ENCODE data around the gene HPSE2. TPM values are rescaled to one million over a fixed set of nuclear protein-coding genes. Genes with fewer than 3 reads are reported as not detected.
"Not testable (repeated sequence)": the region's sequence is repeated elsewhere in the genome, so short reads cannot be mapped to it uniquely, and the experiment has no call there.

HPSE2 gene
- polyA plus RNA-seq, 2 of the 4 experiments (the other 2 are of a cell fraction), result not detected

GRCh38 chr10:98502535-98502934 lies 733.1 kb downstream of the HPSE2 start:
- H3K9me3 ChIP-seq; ATAC-seq; DNase-seq (ENCODE audit: low read depth in 1 of 2, low spot score in 1 of 2); H3K27ac ChIP-seq; POLR2A ChIA-PET; H3K4me3 ChIP-seq; H3K4me2 ChIP-seq; CTCF ChIA-PET; FAIRE-seq; H3K4me1 ChIP-seq: not testable (repeated sequence)
- WGBS (ENCODE audit: missing lambda C conversion rate), result 25% methylated on average over 2 of the region's 2 CpGs

GRCh38 chr10:98492763-98493162 lies 742.9 kb downstream of the HPSE2 start:
- DNase-seq (ENCODE audit: low read depth in 1 of 2, low spot score in 1 of 2) (no peak), FAIRE-seq (no peak), ATAC-seq (no peak)
- Histone ChIP-seq H3K4me1 (no peaks in the 10 kb centered on the region), H3K9me3 (peaks cover 6% of the 10 kb centered on the region; the same call in 2 of the 3 replicates), H3K27ac (no peak overlapping the region), H3K4me2 (no peak overlapping the region), H3K4me3 (no peak overlapping the region)
- POLR2A ChIA-PET, result no interaction called here
- TF ChIP-seq RFX5 (IDR thresholded peaks at IDR 0.05), result no peak
- no peak for TF ChIP-seq HEYL (CRISPR knock-in tag; IDR thresholded peaks at IDR 0.05)
- no peak for TF ChIP-seq BCL3 (IDR thresholded peaks at IDR 0.05)
- no peak for TF ChIP-seq MAX (IDR thresholded peaks at IDR 0.05)
- TF ChIP-seq FOSL2 (IDR thresholded peaks at IDR 0.05), result no peak
- TF ChIP-seq FOSL2 (CRISPR knock-in tag; IDR thresholded peaks at IDR 0.05), result no peak
- TF ChIP-seq FOXS1 (CRISPR knock-in tag; IDR thresholded peaks at IDR 0.05), result no peak
- no peak for TF ChIP-seq BHLHE40 (IDR thresholded peaks at IDR 0.05; ENCODE audit: low read depth, low read length)
- TF ChIP-seq GATA3 (IDR thresholded peaks at IDR 0.05; ENCODE audit: borderline replicate concordance), result no peak
- 6% methylated on average over 1 of the region's 1 CpG for WGBS (ENCODE audit: missing lambda C conversion rate)
- CTCF ChIA-PET, result no interaction called here

- WGBS (ENCODE audit: missing lambda C conversion rate), result 35% methylated on average over 13 of the region's 13 CpGs
- POLR2A ChIA-PET, result no interaction called here
- no peaks in the 10 kb centered on the region for H3K4me1 ChIP-seq
- DNase-seq (ENCODE audit: low read depth in 1 of 2, low spot score in 1 of 2), result no peak
- H3K9me3 ChIP-seq, result peaks cover under 1% of the 10 kb centered on the region; the same call in 1 of the 3 replicates
- TF ChIP-seq KDM1A (IDR thresholded peaks at IDR 0.05; ENCODE audit: low read depth) (no peak), E2F6 (IDR thresholded peaks at IDR 0.05; ENCODE audit: borderline replicate concordance, low read depth) (no peak), JUNB (IDR thresholded peaks at IDR 0.05) (no peak), CHD2 (IDR thresholded peaks at IDR 0.05; ENCODE audit: low read length, partially characterized antibody) (no peak), NR3C1 (IDR thresholded peaks at IDR 0.05) (no peak), FOSL2 (IDR thresholded peaks at IDR 0.05) (no peak), FOSL2 (CRISPR knock-in tag; IDR thresholded peaks at IDR 0.05) (no peak), EP300 (IDR thresholded peaks at IDR 0.05) (no peak), HES2 (IDR thresholded peaks at IDR 0.05) (no peak), USF2 (IDR thresholded peaks at IDR 0.05) (no peak), EHMT2 (IDR thresholded peaks at IDR 0.05; ENCODE audit: low read depth) (no peak), CEBPB (IDR thresholded peaks at IDR 0.05) (no peak), FOSB (CRISPR knock-in tag; IDR thresholded peaks at IDR 0.05) (no peak), ZFP36 (IDR thresholded peaks at IDR 0.05; ENCODE audit: borderline replicate concordance, partially characterized antibody) (no peak)
- H3K27ac ChIP-seq, result no peak overlapping the region
- no peak for FAIRE-seq
- ATAC-seq, result no peak
- H3K4me2 ChIP-seq, result no peak overlapping the region
- CTCF ChIA-PET, result interaction anchor here (0.8 to 1.1 kb wide), 2 partner anchors 9 to 23 kb away, joined by 4 to 7 read pairs; no protein-coding TSS in a partner anchor
- no peak overlapping the region for H3K4me3 ChIP-seq
Observed at GRCh38 chr10:98489561-98490481, 745.8 kb downstream of the HPSE2 start.

All from A549 (cell line).